Dermis microvascular lymphatic vessel endothelial cell (primary cell): ENCODE results near the gene IDH3A. TPM values are rescaled to one million over a fixed set of nuclear protein-coding genes. Genes with fewer than 3 reads are reported as not detected.

ENCODE experiments used
- DNase-seq, 2 donors: peaks; one replicate each; pipeline versions ENCODE4 v3.0.0 to v3.0.0-alpha.2; 2010; ENCODE audit warnings: low read depth in 2 of 2
- total RNA-seq: library from RNA; depleted of rRNA; stranded (reverse); fragments of >200 nt; gene quantifications from 2 replicates; pipeline ENCODE4 v1.2.1, GENCODE V29; 2014

IDH3A gene
- total RNA-seq, 1 donor from 2014 or later, result 20.3 TPM

- DNase-seq, result no peak
Observed at GRCh38 chr15:78216276-78217104, 67.3 kb downstream of the IDH3A start.

GRCh38 chr15:78220713-78221112, 71.6 kb downstream of the IDH3A start:
- DNase-seq, result no peak

Other genes starting within 250 kb of the IDH3A start
- gene TBC1D2B, start 71.7 kb upstream of the IDH3A start, total RNA-seq, result 28.2 and 41.1 TPM in 2 replicates
- not detected in 2 replicates for gene SH2D7, start 56.8 kb upstream of the IDH3A start, total RNA-seq
- gene CIB2, start 17.9 kb upstream of the IDH3A start, total RNA-seq, result 2.2 and 2.9 TPM in 2 replicates
- gene ACSBG1, start 85.2 kb downstream of the IDH3A start, total RNA-seq, result not detected in 2 replicates
- gene DNAJA4, start 115.2 kb downstream of the IDH3A start, total RNA-seq, result 0.90 and 2.0 TPM in 2 replicates
- gene SKIC8, start 150.2 kb downstream of the IDH3A start, total RNA-seq, result 67.9 and 84.5 TPM in 2 replicates
- gene CRABP1, start 191.0 kb downstream of the IDH3A start, total RNA-seq, result not detected in 2 replicates